ENCODE data around the gene LRMDA.

LRMDA gene

GRCh38 chr10:75444781-75445386 lies 13.5 kb downstream of the LRMDA start:
- no peak for DNase-seq (ENCODE audit: low read depth in 2 of 2)

DNA sequence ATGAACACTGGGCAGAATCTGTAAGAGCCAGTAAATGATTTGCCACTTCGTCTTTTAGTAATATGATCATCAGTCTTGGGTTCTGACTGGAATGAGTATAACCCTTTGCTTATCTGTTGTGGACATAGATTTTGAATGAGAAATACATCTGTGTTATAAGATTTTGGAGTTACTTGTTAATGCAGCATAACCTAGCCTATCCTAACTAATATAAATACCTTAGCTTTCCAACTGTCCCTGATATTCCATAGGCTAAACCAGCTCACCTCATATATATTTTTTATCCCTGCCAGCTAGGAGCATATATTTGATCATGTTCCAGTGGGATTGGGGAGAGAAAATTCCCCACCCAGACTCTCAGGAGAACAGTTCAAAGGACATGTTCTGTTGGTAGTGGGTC lies 15.1 kb downstream of the LRMDA start:
- DNase-seq (ENCODE audit: low read depth in 2 of 2) = no peak

DNA sequence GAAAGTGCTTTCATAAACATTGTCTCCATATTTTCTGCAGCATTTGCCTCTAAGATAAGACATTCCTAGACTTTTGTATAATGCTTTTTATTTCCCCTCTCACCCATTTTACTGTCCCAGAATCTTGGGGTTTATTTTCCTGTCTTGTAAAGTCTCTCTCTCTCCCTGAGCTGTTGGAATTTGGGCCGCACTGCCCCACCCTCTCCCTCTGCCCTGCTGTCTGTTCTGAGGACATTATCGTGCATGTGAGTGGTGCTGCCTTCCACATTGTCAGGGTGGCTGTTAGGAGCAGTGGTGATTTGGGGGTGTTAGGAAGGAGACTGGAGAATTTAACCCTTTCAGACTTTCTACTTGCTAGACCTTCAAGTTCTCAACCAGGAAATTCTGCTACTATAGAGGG lies 16.7 kb downstream of the LRMDA start:
- DNase-seq (ENCODE audit: low read depth in 2 of 2) = no peak

DNA sequence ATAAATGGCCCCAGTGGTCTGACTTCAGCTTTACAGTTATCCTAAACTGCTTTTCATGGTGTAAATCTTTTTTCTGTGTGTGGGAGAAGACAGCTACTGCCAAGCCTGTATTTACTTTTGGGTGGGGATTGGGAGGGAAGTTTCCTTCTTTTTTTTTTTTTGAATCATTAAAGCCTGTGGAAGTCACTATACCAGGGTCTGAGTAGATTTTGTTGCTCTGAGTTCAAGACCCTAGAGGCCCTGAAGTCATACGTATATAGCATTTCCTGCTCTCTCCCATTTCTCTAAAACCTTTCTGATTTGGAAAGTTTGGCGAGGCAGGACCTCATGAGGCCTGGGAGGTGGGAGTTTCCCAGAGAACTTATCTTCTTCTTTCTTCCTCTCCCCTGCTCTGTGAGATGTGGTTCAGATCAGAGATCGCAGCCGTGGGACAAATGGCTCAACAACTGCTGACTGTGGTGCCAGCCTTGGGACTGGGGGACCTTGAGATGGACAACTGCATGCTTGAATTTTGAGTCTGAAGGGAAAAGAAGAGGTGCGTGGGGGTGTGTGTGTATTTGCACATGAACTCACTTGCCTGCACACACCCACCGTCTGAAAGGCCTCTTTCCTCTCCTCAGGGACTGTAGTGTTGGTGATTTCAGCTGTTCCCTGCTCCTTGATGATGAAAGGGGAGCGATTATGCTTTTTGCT lies 18.1 kb downstream of the LRMDA start:
- DNase-seq (ENCODE audit: low read depth in 2 of 2) = no peak

- no peak for DNase-seq (ENCODE audit: low read depth in 2 of 2)
These were observed 18.6 kb downstream of the LRMDA start for GRCh38 chr10:75450075-75450445.

- DNase-seq (ENCODE audit: low read depth in 2 of 2) = no peak
These were observed 19.5 kb downstream of the LRMDA start for GRCh38 chr10:75450644-75451640.

- no peak for DNase-seq (ENCODE audit: low read depth in 2 of 2)
These were observed 20.4 kb downstream of the LRMDA start for GRCh38 chr10:75451831-75452230.

GRCh38 chr10:75452997-75453396 lies 21.6 kb downstream of the LRMDA start:
- no peak for DNase-seq (ENCODE audit: low read depth in 2 of 2)

GRCh38 chr10:75456122-75456521 lies 24.7 kb downstream of the LRMDA start:
- no peak for DNase-seq (ENCODE audit: low read depth in 2 of 2)

- DNase-seq (ENCODE audit: low read depth in 2 of 2) = no peak
These were observed 28.6 kb downstream of the LRMDA start for GRCh38 chr10:75460059-75460458.

- no peak for DNase-seq (ENCODE audit: low read depth in 2 of 2)
These were observed 30.5 kb downstream of the LRMDA start for GRCh38 chr10:75461672-75462649.

- DNase-seq (ENCODE audit: low read depth in 2 of 2) = no peak
These were observed 31.4 kb downstream of the LRMDA start for GRCh38 chr10:75462865-75463264.

- no peak for DNase-seq (ENCODE audit: low read depth in 2 of 2)
These were observed 33.3 kb downstream of the LRMDA start for GRCh38 chr10:75464478-75465449.

DNA sequence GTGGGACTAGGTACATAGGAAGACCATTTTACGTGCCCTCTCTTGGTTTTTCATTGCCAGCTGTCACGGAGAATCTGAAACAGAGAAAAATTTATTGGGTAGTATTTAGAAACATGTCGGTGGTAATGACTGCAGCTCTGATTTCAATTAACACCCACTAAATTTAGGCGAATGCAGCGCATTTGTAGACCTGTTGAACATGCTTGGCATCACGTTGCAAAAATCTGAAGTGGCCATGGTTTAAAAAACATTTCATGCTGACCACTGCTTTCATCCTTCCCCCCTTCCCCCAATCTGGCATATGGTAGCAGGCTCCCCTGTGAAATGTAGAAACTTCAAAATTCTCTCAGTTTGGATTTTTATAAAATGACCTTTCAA lies 34.0 kb downstream of the LRMDA start:
- no peak for DNase-seq (ENCODE audit: low read depth in 2 of 2)

- no peak for DNase-seq (ENCODE audit: low read depth in 2 of 2)
These were observed 34.6 kb downstream of the LRMDA start for GRCh38 chr10:75466001-75466400.

DNA sequence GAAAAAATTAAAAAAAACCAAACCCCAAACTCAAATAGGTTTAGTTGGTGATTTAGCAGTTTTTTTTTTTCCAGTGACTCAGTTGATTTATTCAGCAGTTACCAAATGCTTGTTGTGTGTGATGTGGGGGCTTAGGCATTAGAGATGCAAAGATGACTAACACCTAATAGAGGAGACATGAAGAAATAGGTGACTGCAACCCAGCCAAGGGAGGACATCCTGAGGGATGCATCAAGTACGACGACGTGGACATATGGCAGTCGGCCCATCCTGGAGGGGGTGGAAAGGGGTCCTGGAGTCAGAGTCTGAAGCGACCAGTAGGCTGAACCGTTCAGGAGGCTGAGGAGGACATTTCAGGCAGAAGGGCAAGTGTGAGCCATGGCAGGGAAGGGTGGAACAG lies 35.5 kb downstream of the LRMDA start:
- DNase-seq (ENCODE audit: low read depth in 2 of 2) = no peak

GRCh38 chr10:75468612-75469005 lies 37.2 kb downstream of the LRMDA start:
- no peak for DNase-seq (ENCODE audit: low read depth in 2 of 2)

DNA sequence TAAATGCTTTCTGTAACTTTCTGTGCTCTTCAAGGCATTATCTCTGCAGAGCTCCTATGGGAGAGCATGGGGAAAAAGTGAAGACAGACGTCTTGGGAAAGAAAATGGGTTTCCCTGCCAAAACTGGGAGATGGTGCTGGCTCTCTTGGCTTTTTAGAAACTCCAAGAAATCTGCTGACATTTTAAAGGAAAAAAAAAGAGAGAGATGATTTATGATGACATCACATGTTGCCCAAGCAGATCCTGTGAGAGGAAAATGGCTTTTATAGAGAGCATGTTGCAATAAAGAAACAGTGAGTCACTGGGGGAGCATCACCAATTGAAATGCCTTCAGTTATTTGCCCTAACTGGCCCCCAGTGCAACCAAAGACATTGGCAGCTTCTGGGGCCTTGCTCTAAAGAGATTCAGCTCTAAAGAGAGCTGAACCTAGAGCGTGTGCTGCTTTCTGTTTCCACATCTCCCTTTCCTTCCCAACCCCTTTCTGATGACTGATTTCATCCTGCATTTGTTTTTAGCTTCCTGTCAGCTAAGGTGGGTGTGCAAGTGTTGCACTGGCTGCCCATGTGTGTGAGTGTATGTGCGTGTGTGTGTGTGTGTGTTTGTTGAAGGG lies 37.7 kb downstream of the LRMDA start:
- DNase-seq (ENCODE audit: low read depth in 2 of 2) = no peak

- no peak for DNase-seq (ENCODE audit: low read depth in 2 of 2)
These were observed 39.5 kb downstream of the LRMDA start for GRCh38 chr10:75470901-75471300.

DNA sequence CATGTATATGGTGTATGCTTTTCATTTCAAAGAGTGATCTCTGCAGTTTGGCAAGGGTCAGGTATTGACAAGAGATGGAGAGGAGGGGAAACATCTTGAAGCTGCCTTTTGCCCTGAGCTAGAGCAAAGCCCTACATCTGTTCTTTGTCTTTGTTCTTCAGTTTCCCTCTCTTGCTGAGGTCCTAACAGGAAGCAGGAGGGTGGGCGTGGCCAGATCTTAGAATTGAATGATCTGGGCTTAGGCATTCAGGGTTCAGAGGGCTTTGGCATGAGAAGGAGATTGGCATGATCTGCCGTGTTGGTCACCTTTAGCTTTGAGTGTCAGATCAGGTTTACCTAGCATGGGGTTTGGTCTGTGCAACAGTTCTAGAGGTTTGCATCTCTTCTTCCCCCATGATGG lies 41.3 kb downstream of the LRMDA start:
- DNase-seq (ENCODE audit: low read depth in 2 of 2) = no peak

Measured in stimulated activated CD4-positive, alpha-beta T cell treated with anti-CD3 and anti-CD28 coated beads, Interleukin-4, amount 100 ng/mL, for 48 hours (primary cell).